Keratinocyte (primary cell): ENCODE results near the gene GANC.

Source experiments
- EZH2 ChIP-seq: IDR thresholded peaks from one replicate; pipeline ENCODE4 v1.6.1; 2012; ENCODE audit warnings: inconsistent platforms, mild to moderate bottlenecking, low read length, moderate library complexity
- TF ChIP-seq, protein P1 (sequence below), 3 experiments: IDR thresholded peaks in 1 of 3; conservative IDR thresholded peaks in 1 of 3; optimal IDR thresholded peaks in 1 of 3; 2 replicates in 2 of 3; 3 replicates in 1 of 3; pipeline versions ENCODE3 to v1.5.1; 2011; ENCODE audit warnings: low read length in 3 of 3, mild to moderate bottlenecking in 3 of 3, moderate library complexity in 2 of 3, control low read depth in 1 of 3, inconsistent platforms in 1 of 3; ENCODE audit not compliant: insufficient read depth in 2 of 3; ENCODE audit errors: extremely low read depth in 1 of 3

DNA sequence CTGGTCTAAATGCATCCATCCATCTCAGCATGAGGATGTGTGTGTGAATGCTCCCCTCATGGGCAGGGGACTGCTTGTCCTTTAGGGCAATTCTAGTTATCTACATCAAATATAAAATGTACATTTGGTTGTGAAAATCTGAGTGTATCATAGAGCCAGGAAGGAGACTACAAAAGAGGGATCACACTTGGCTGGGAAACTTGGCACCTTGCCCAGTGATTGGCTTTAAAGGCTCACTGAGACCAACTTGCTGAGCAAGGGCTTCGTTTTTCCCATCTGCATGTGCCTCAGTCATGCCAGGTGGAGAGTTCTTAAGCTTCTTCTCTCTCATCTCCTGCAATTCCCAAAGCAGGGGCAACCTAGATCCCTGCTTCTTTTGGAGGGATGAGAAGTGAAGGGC lies 91.5 kb downstream of the GANC start:
- TF ChIP-seq, protein P1, sequence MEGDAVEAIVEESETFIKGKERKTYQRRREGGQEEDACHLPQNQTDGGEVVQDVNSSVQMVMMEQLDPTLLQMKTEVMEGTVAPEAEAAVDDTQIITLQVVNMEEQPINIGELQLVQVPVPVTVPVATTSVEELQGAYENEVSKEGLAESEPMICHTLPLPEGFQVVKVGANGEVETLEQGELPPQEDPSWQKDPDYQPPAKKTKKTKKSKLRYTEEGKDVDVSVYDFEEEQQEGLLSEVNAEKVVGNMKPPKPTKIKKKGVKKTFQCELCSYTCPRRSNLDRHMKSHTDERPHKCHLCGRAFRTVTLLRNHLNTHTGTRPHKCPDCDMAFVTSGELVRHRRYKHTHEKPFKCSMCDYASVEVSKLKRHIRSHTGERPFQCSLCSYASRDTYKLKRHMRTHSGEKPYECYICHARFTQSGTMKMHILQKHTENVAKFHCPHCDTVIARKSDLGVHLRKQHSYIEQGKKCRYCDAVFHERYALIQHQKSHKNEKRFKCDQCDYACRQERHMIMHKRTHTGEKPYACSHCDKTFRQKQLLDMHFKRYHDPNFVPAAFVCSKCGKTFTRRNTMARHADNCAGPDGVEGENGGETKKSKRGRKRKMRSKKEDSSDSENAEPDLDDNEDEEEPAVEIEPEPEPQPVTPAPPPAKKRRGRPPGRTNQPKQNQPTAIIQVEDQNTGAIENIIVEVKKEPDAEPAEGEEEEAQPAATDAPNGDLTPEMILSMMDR (optimal IDR thresholded peaks at IDR 0.05 in 1 of 3, IDR thresholded peaks at IDR 0.05 in 1 of 3, conservative IDR thresholded peaks at IDR 0.05 in 1 of 3; ENCODE audit: extremely low read depth in 1 of 3, insufficient read depth in 2 of 3, low read length in 3 of 3), result no peak
- TF ChIP-seq EZH2, result no peak
